GM12891 (cell line): Measurements from ENCODE around the gene POLR1B.
A peak's percentile ranks its signal among the peaks of the same experiment; 100 is the strongest.
"Not testable (repeated sequence)": the region's sequence is repeated elsewhere in the genome, so short reads cannot be mapped to it uniquely, and the experiment has no call there.

Source experiments
- DNase-seq: peaks from one replicate; pipeline ENCODE4 v3.0.0; 2011; ENCODE audit warnings: low spot score; ENCODE audit not compliant: insufficient read length
- FAIRE-seq: peaks from 2 replicates; lab custom pipeline; 2011; peaks lifted over from hg19 to GRCh38; lab: Jason Lieb, UNC
- PAX5 ChIP-seq: IDR thresholded peaks from 2 replicates; pipeline ENCODE4 v1.6.1; 2011; ENCODE audit warnings: low read length, moderate library complexity, mild to moderate bottlenecking; ENCODE audit not compliant: insufficient read depth, severe bottlenecking
- POLR2A ChIP-seq: IDR thresholded peaks from 2 replicates; pipeline ENCODE4 v1.6.1; 2011; ENCODE audit warnings: low read depth, low read length, control low read depth
- POLR2AphosphoS5 ChIP-seq: IDR thresholded peaks from 2 replicates; pipeline ENCODE4 v1.6.1; 2011; ENCODE audit warnings: low read depth, low read length, control low read depth
- POU2F2 ChIP-seq: IDR thresholded peaks from 2 replicates; pipeline ENCODE4 v1.6.1; 2011; ENCODE audit warnings: low read depth, mild to moderate bottlenecking, control low read depth, low read length, moderate library complexity
- SPI1 ChIP-seq: IDR thresholded peaks from 2 replicates; pipeline ENCODE4 v1.6.1; 2011; ENCODE audit warnings: low read depth, low read length, control low read depth
- TAF1 ChIP-seq: IDR thresholded peaks from 2 replicates; pipeline ENCODE4 v1.6.1; 2011; ENCODE audit warnings: low read depth, low read length, control low read depth

The POLR1B gene

GRCh38 chr2:112614201-112614840 lies 72.1 kb downstream of the POLR1B start:
- no peak for FAIRE-seq
- DNase-seq: no peak

DNA sequence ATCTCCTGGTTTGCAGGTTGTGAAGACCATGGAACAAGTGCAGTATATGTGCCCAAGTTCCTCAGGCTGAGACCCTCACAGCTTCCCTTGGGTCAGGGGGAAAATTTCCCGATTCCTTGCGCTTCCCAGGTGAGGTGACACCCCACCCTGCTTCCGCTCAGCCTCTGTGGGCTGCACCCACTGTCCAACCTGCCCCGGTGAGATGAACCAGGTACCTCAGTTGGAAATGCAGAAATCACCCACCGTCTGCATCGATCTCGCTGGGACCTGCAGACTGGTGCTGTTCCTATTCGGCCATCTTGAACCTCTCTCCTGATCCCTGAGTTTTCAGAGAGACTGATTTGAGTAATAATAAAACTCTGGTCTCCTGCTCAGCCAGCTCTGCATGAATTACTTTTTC lies 72.8 kb downstream of the POLR1B start:
- DNase-seq: no peak
- FAIRE-seq: no peak
- no peak for TF ChIP-seq POLR2AphosphoS5
- no peak for TF ChIP-seq POU2F2
- no peak for TF ChIP-seq SPI1
- TF ChIP-seq PAX5: no peak
- TF ChIP-seq TAF1: no peak
- TF ChIP-seq POLR2A: no peak

More at GRCh38 chr2:112614201-112614840, 72.1 kb downstream of the POLR1B start:
- TF ChIP-seq PAX5 (no peak), SPI1 (no peak), POU2F2 (no peak), POLR2A (no peak), POLR2AphosphoS5 (no peak), TAF1 (no peak)

- FAIRE-seq, DNase-seq: not testable (repeated sequence)
Observed at GRCh38 chr2:112615798-112616197, 73.5 kb downstream of the POLR1B start.

DNA sequence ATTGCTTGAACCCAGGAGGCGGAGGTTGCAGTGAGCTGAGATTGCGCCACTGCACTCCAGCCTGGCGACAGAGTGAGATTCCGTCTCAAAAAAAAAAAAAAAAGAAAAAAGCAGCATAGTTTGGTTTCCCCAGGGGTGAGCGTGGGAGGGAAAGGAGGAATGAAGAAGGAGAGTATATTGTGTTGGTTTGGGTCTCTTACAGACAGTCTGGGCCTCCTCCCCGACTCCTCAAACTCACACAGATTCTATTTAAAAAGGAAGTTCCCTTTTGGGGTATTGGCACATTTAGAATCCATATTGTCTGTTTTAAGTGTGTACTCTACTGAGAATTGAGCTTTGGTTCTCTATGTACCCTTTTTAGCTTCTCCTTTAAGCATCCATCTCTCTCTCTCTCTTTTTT lies 76.1 kb downstream of the POLR1B start:
- DNase-seq (no peak), FAIRE-seq (no peak)
- TF ChIP-seq POLR2AphosphoS5 (no peak), SPI1 (no peak), POLR2A (no peak), PAX5 (no peak), POU2F2 (no peak), TAF1 (no peak)

DNA sequence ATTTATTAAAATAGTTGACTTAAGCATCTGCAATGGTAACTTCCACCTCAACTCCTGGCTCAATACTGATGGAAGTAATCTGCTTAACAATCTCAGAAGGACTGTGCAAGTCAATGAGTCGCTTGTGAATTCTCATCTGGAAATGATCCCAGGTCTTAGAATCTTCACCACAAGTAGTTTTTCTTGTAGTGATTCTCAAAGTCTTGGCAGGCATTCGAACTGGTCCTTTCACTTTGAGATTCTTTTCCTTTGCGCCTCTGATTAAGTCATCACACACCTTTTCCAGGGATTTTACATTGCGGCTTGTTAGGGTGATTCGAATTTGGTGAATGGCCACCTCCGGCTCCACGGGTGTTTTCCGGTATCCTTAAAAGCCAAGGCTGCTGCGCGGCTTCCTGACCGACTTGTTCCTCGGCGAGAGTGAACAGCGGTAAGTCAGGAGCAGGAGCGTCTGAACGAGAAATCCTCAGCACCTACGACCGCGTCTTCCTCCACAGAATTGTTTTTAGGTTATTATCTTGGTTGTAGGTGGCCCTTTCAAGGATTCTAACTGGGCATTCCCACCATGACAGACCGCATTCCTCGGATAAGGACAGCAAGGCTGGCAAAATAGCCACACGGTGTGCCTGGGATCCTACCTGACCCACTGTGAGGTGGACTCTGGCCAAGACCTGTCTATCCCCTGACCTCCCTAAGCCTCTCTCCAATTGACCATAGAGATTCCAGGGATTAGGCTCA lies 79.7 kb downstream of the POLR1B start:
- DNase-seq (no peak), FAIRE-seq (no peak)
- TF ChIP-seq PAX5 (no peak), POLR2AphosphoS5 (no peak), SPI1 (no peak), TAF1 (no peak), POLR2A (no peak), POU2F2 (no peak)

DNA sequence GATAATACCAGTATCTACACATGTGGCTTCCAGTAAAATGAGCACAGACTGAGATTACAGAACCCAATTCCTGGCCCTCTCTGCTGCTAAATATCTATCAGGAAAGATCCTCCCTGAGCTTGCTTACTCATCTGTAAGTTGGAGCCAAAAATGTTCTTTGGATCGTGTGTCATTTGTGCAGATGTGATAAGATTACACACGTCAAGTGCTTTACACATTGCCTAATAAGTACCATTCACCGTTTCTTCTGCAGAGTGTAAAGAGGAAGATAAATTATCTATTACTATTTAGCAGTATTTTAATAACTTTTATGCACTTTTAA lies 80.2 kb downstream of the POLR1B start:
- TF ChIP-seq POU2F2 (no peak), TAF1 (no peak), POLR2AphosphoS5 (no peak), PAX5 (no peak), POLR2A (no peak), SPI1 (no peak)
- DNase-seq (no peak), FAIRE-seq (no peak)

- DNase-seq: no peak
- no peak for TF ChIP-seq SPI1
- no peak for TF ChIP-seq PAX5
- no peak for TF ChIP-seq TAF1
- no peak for TF ChIP-seq POLR2AphosphoS5
- TF ChIP-seq POU2F2: no peak
- no peak for TF ChIP-seq POLR2A
- peak; percentile 84 for FAIRE-seq
Observed at GRCh38 chr2:112623913-112624777, 81.9 kb downstream of the POLR1B start.

DNA sequence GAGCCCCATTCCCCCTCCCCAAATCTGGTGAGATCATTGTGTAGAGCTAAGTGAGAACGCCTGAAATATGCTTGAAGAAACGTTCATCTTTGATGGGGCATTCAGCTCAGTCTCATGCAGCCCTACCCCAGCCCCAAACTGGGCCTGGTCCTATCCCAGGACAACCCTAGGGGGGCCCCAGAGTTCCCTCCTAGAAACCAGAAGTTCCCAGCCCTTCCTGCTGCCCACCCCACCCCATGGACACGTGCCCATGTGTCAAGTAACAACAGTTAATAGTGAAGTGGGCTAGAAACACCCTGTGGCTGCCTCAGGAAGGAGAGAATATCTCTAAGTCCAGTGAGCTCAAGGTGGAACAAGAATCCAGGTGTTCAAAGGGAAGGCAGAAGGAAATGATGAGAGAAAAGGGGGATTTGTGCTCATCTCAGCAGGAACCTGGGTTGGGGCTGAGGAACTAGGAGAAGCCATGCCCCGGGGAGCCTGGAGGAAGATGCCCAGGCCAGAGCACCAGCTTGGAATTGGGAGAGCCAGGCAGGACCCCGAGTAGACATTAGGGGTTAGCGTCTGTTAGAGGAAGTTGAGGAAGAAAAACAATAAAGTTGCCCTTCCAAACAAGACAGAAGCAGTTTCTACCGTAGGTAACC lies 83.3 kb downstream of the POLR1B start:
- DNase-seq: no peak
- TF ChIP-seq SPI1 (no peak), POU2F2 (no peak), POLR2AphosphoS5 (no peak), PAX5 (no peak), POLR2A (no peak)
- FAIRE-seq: no peak

DNA sequence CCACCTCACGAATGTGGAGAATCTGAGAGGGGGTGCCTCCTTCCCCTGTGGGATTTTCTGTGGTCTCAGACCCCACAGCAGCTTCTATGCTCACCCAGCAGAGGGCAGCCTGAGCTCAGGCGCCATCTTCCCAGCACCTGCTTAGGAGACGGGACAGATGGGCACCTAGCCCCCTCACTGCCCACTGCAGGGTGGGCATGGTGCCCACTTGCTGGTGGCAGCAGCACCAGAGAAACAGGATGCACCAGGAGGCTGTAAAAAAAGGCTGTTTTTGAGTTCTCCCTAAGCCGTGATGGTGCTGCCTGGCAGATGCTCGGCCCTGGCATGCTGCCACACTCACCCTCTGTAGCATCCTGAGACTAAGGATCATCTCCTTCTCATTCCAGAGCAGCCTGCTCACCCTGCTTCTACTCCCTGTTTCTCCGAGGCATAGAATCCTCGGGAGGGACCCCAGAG lies 84.4 kb downstream of the POLR1B start:
- peak; percentile 31 for FAIRE-seq
- no peak for DNase-seq

More for the DNA sequence above, 84.4 kb downstream of the POLR1B start:
- TF ChIP-seq POU2F2 (no peak), SPI1 (no peak), POLR2AphosphoS5 (no peak)
